ENCODE measurements around the gene PHAX. TPM values are rescaled to one million over a fixed set of nuclear protein-coding genes. Genes with fewer than 3 reads are reported as not detected.
"Not testable (repeated sequence)": the region's sequence is repeated elsewhere in the genome, so short reads cannot be mapped to it uniquely, and the experiment has no call there.

Gene PHAX
- polyA plus RNA-seq, 1 experiment, result 61.0 TPM

- H3K4me3 ChIP-seq (ENCODE audit: low read depth, low read length), result no peak overlapping the region
- H3K9me3 ChIP-seq (ENCODE audit: control insufficient read depth, insufficient read depth, low read length), result no peaks in the 10 kb centered on the region
- CTCF ChIA-PET, result interaction anchor here (1.1 kb wide), 1 partner anchor 14 kb away, joined by 3 read pairs; no protein-coding TSS in a partner anchor
- POLR2A ChIA-PET, result interaction anchor here (0.6 kb wide), 1 partner anchor 13 kb away, joined by 5 read pairs; no protein-coding TSS in a partner anchor
- no peak for DNase-seq (ENCODE audit: low read depth, low spot score)
- no peaks in the 10 kb centered on the region for H3K27me3 ChIP-seq (ENCODE audit: control insufficient read depth, insufficient read depth, low read length)
- no peak for TF ChIP-seq CTCF (IDR thresholded peaks at IDR 0.05; ENCODE audit: low read depth, low read length)
- H3K27ac ChIP-seq (ENCODE audit: low read depth, low read length), result no peak overlapping the region
These were observed 13.3 kb downstream of the PHAX start for GRCh38 chr5:126613941-126614592.

- Histone ChIP-seq H3K27me3 (ENCODE audit: control insufficient read depth, insufficient read depth, low read length) (no peaks in the 10 kb centered on the region), H3K27ac (ENCODE audit: low read depth, low read length) (no peak overlapping the region), H3K9me3 (ENCODE audit: control insufficient read depth, insufficient read depth, low read length) (no peaks in the 10 kb centered on the region), H3K4me3 (ENCODE audit: low read depth, low read length) (no peak overlapping the region)
- no peak for TF ChIP-seq CTCF (IDR thresholded peaks at IDR 0.05; ENCODE audit: low read depth, low read length)
- DNase-seq (ENCODE audit: low read depth, low spot score), result no peak
- ChIA-PET CTCF (no interaction called here), POLR2A (interaction anchor here (1.1 kb wide), 1 partner anchor 21 kb away, joined by 3 read pairs; the partner anchor contains the start of gene ALDH7A1)
These were observed 14.5 kb downstream of the PHAX start for GRCh38 chr5:126615286-126615685.

- H3K4me3 ChIP-seq (ENCODE audit: low read depth, low read length); H3K9me3 ChIP-seq (ENCODE audit: control insufficient read depth, insufficient read depth, low read length); POLR2A ChIA-PET; H3K27ac ChIP-seq (ENCODE audit: low read depth, low read length); DNase-seq (ENCODE audit: low read depth, low spot score); H3K27me3 ChIP-seq (ENCODE audit: control insufficient read depth, insufficient read depth, low read length): not testable (repeated sequence)
- CTCF ChIA-PET, result interaction anchor here (0.6 kb wide), 1 partner anchor 22 kb away, joined by 4 read pairs; the partner anchor contains the start of gene ALDH7A1
These were observed 16.9 kb downstream of the PHAX start for GRCh38 chr5:126617603-126618002.

- Histone ChIP-seq H3K27me3 (ENCODE audit: control insufficient read depth, insufficient read depth, low read length) (no peaks in the 10 kb centered on the region), H3K4me3 (ENCODE audit: low read depth, low read length) (no peak overlapping the region), H3K9me3 (ENCODE audit: control insufficient read depth, insufficient read depth, low read length) (no peaks in the 10 kb centered on the region), H3K27ac (ENCODE audit: low read depth, low read length) (no peak overlapping the region)
- ChIA-PET CTCF (no interaction called here), POLR2A (no interaction called here)
- TF ChIP-seq CTCF (IDR thresholded peaks at IDR 0.05; ENCODE audit: low read depth, low read length), result no peak
- no peak for DNase-seq (ENCODE audit: low read depth, low spot score)
These were observed 19.0 kb downstream of the PHAX start for GRCh38 chr5:126619781-126620180.

GRCh38 chr5:126624534-126624933 lies 23.8 kb downstream of the PHAX start:
- TF ChIP-seq CTCF (IDR thresholded peaks at IDR 0.05; ENCODE audit: low read depth, low read length), result no peak
- POLR2A ChIA-PET, result no interaction called here
- H3K27ac ChIP-seq (ENCODE audit: low read depth, low read length), result no peak overlapping the region
- peak; percentile 49 for DNase-seq (ENCODE audit: low read depth, low spot score)
- H3K27me3 ChIP-seq (ENCODE audit: control insufficient read depth, insufficient read depth, low read length), result no peaks in the 10 kb centered on the region
- CTCF ChIA-PET, result interaction anchor here (0.9 to 1.6 kb wide), 4 partner anchors 10 to 31 kb away, joined by 3 to 5 read pairs (median 4); partner anchors contain the start of gene PHAX
- H3K9me3 ChIP-seq (ENCODE audit: control insufficient read depth, insufficient read depth, low read length), result no peaks in the 10 kb centered on the region
- H3K4me3 ChIP-seq (ENCODE audit: low read depth, low read length), result no peak overlapping the region

All from AG04450 (cell line).